ENCODE measurements around the gene TRIL. TPM values are rescaled to one million over a fixed set of nuclear protein-coding genes. Genes with fewer than 3 reads are reported as not detected.

The TRIL gene
- polyA plus RNA-seq, 1 experiment: not detected

DNA sequence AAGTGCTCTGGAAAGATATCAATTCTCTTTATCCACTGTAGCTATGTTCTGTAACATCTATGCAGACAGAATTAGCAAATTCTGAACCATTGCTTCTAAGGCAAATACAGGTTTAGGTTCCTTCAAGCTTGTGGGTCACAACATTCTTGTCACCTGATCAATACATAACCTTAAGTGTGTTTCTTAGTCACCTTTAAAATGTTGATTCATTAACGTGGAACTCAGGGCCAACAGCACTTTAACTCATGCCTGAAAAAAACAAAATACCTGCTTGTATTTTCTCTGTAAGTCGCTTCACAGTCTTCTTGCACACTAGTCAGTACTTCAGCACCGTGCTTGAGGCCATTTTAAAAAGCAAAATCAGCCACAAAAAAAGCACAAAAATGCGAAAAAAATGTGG is 35.2 kb upstream of the TRIL start:
- POLR2A ChIA-PET: no interaction called here

DNA sequence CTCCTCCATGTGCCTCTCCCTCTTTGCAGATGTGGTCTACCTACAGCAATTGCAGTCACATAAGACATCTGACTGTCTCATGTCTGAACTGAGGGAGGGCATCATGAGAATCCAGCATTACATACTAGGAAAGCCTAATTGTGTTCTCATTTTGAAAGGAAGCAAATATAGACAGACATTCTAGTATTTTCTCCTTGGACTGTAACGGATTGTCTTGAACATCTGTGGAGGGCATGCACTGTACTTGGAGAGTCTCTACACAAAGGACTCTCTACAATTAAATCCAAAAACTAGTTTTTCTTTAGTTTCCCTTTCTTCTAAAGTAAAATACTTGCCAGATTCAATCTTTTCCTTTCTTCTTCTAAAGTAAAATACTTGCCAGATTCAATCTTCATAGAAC is 34.7 kb upstream of the TRIL start:
- CTCF ChIA-PET: no interaction called here
- no peak overlapping the region for H3K4me3 ChIP-seq (ENCODE audit: low read depth, low read length)
- no peaks in the 10 kb centered on the region for H3K27me3 ChIP-seq (ENCODE audit: control insufficient read depth, insufficient read depth, low read length)
- no peak for TF ChIP-seq CTCF (IDR thresholded peaks at IDR 0.05; ENCODE audit: insufficient read depth, low read depth, low read length)
- no peak for DNase-seq (ENCODE audit: low read depth)
- no peaks in the 10 kb centered on the region for H3K36me3 ChIP-seq (ENCODE audit: control insufficient read depth, insufficient read depth, low read length)
- POLR2A ChIA-PET: no interaction called here

More for the DNA sequence above, 35.2 kb upstream of the TRIL start:
- no peak for TF ChIP-seq CTCF (IDR thresholded peaks at IDR 0.05; ENCODE audit: insufficient read depth, low read depth, low read length)
- CTCF ChIA-PET: no interaction called here
- Histone ChIP-seq H3K4me3 (ENCODE audit: low read depth, low read length) (no peak overlapping the region), H3K27me3 (ENCODE audit: control insufficient read depth, insufficient read depth, low read length) (no peaks in the 10 kb centered on the region), H3K36me3 (ENCODE audit: control insufficient read depth, insufficient read depth, low read length) (no peaks in the 10 kb centered on the region)
- DNase-seq (ENCODE audit: low read depth): no peak

- POLR2A ChIA-PET: no interaction called here
- no peak for TF ChIP-seq CTCF (IDR thresholded peaks at IDR 0.05; ENCODE audit: insufficient read depth, low read depth, low read length)
- H3K36me3 ChIP-seq (ENCODE audit: control insufficient read depth, insufficient read depth, low read length): no peaks in the 10 kb centered on the region
- no peak overlapping the region for H3K4me3 ChIP-seq (ENCODE audit: low read depth, low read length)
- H3K27me3 ChIP-seq (ENCODE audit: control insufficient read depth, insufficient read depth, low read length): no peaks in the 10 kb centered on the region
- no peak for DNase-seq (ENCODE audit: low read depth)
- CTCF ChIA-PET: interaction anchor here (0.7 to 1.9 kb wide), 2 partner anchors 10 to 11 kb away, joined by 3 to 6 read pairs; no protein-coding TSS in a partner anchor
Measured at GRCh38 chr7:28990200-28990960, 32.2 kb upstream of the TRIL start.

GRCh38 chr7:28989211-28989980 is 31.3 kb upstream of the TRIL start:
- Histone ChIP-seq H3K27me3 (ENCODE audit: control insufficient read depth, insufficient read depth, low read length) (no peaks in the 10 kb centered on the region), H3K4me3 (ENCODE audit: low read depth, low read length) (no peak overlapping the region), H3K36me3 (ENCODE audit: control insufficient read depth, insufficient read depth, low read length) (no peaks in the 10 kb centered on the region)
- CTCF ChIA-PET: interaction anchor here (0.7 to 1.9 kb wide), 2 partner anchors 10 to 11 kb away, joined by 3 to 6 read pairs; no protein-coding TSS in a partner anchor
- TF ChIP-seq CTCF (IDR thresholded peaks at IDR 0.05; ENCODE audit: insufficient read depth, low read depth, low read length): no peak
- POLR2A ChIA-PET: no interaction called here
- no peak for DNase-seq (ENCODE audit: low read depth)

DNA sequence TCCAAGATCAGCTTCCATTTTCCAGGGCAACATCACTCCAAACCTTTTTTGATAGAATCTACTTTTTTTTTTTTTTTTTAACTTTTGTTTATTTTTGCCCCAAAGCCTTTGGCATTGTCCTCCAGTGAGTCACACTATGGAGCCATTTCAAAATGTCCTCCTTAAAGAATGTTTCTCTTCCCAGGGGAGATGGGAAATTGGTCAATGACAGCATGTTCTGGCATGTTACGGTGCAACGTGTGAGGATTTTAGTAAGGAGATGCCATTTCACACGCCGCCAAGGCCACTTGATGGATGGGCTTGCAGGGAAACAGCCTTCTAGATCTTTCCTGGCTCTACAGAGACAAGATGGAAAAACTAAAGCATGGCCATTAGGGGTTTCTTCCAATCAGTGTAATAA is 30.7 kb upstream of the TRIL start:
- peak; percentile 83 for DNase-seq (ENCODE audit: low read depth)
- no peaks in the 10 kb centered on the region for H3K36me3 ChIP-seq (ENCODE audit: control insufficient read depth, insufficient read depth, low read length)
- TF ChIP-seq CTCF (IDR thresholded peaks at IDR 0.05; ENCODE audit: insufficient read depth, low read depth, low read length): no peak
- CTCF ChIA-PET: no interaction called here
- POLR2A ChIA-PET: interaction anchor here (0.6 kb wide), 1 partner anchor 48 kb away, joined by 7 read pairs; no protein-coding TSS in a partner anchor
- H3K4me3 ChIP-seq (ENCODE audit: low read depth, low read length): no peak overlapping the region
- no peaks in the 10 kb centered on the region for H3K27me3 ChIP-seq (ENCODE audit: control insufficient read depth, insufficient read depth, low read length)
